ENCODE measurements around the gene RMND1.
"Not testable (repeated sequence)": the region's sequence is repeated elsewhere in the genome, so short reads cannot be mapped to it uniquely, and the experiment has no call there.

Gene RMND1

GRCh38 chr6:151452750-151453427 is 963 bp upstream of the RMND1 start:
- no peak for DNase-seq (ENCODE audit: low spot score)

- no peak for DNase-seq (ENCODE audit: low spot score)
These were observed 443 bp downstream of the RMND1 start for GRCh38 chr6:151451417-151451949.

- not testable (repeated sequence) for DNase-seq (ENCODE audit: low spot score)
These were observed 998 bp downstream of the RMND1 start for GRCh38 chr6:151450928-151451327.

- no peak for DNase-seq (ENCODE audit: low spot score)
These were observed 3.3 kb downstream of the RMND1 start for GRCh38 chr6:151448623-151449022.

- DNase-seq (ENCODE audit: low spot score) = no peak
These were observed 4.7 kb downstream of the RMND1 start for GRCh38 chr6:151447237-151447636.

- DNase-seq (ENCODE audit: low spot score) = no peak
These were observed 6.4 kb downstream of the RMND1 start for GRCh38 chr6:151445482-151445881.

- no peak for DNase-seq (ENCODE audit: low spot score)
These were observed 7.9 kb downstream of the RMND1 start for GRCh38 chr6:151443911-151444621.

GRCh38 chr6:151443454-151443853 is 8.5 kb downstream of the RMND1 start:
- no peak for DNase-seq (ENCODE audit: low spot score)

GRCh38 chr6:151442371-151442770 is 9.6 kb downstream of the RMND1 start:
- no peak for DNase-seq (ENCODE audit: low spot score)

GRCh38 chr6:151441390-151442166 is 10.3 kb downstream of the RMND1 start:
- no peak for DNase-seq (ENCODE audit: low spot score)

- DNase-seq (ENCODE audit: low spot score) = peak; percentile 19
These were observed 11.0 kb downstream of the RMND1 start for GRCh38 chr6:151440930-151441329.

GRCh38 chr6:151440498-151440897 is 11.4 kb downstream of the RMND1 start:
- DNase-seq (ENCODE audit: low spot score) = no peak

GRCh38 chr6:151437401-151437800 is 14.5 kb downstream of the RMND1 start:
- DNase-seq (ENCODE audit: low spot score) = no peak

GRCh38 chr6:151436802-151437201 is 15.1 kb downstream of the RMND1 start:
- DNase-seq (ENCODE audit: low spot score) = no peak

- no peak for DNase-seq (ENCODE audit: low spot score)
These were observed 15.6 kb downstream of the RMND1 start for GRCh38 chr6:151436300-151436699.

GRCh38 chr6:151434369-151434768 is 17.6 kb downstream of the RMND1 start:
- no peak for DNase-seq (ENCODE audit: low spot score)

- DNase-seq (ENCODE audit: low spot score) = no peak
These were observed 19.3 kb downstream of the RMND1 start for GRCh38 chr6:151432651-151433050.

- DNase-seq (ENCODE audit: low spot score) = no peak
These were observed 20.6 kb downstream of the RMND1 start for GRCh38 chr6:151431337-151431736.

- DNase-seq (ENCODE audit: low spot score) = no peak
These were observed 21.0 kb downstream of the RMND1 start for GRCh38 chr6:151430886-151431285.

GRCh38 chr6:151428093-151428735 is 23.7 kb downstream of the RMND1 start:
- no peak for DNase-seq (ENCODE audit: low spot score)

GRCh38 chr6:151425561-151425960 is 26.4 kb downstream of the RMND1 start:
- no peak for DNase-seq (ENCODE audit: low spot score)

- no peak for DNase-seq (ENCODE audit: low spot score)
These were observed 28.9 kb downstream of the RMND1 start for GRCh38 chr6:151422981-151423380.
